ENCODE measurements around the gene GHRH. TPM values are rescaled to one million over a fixed set of nuclear protein-coding genes. Genes with fewer than 3 reads are reported as not detected.
A peak's percentile ranks its signal among the peaks of the same experiment; 100 is the strongest.

GHRH gene
- total RNA-seq, 1 experiment from 2014 or later: not detected

DNA sequence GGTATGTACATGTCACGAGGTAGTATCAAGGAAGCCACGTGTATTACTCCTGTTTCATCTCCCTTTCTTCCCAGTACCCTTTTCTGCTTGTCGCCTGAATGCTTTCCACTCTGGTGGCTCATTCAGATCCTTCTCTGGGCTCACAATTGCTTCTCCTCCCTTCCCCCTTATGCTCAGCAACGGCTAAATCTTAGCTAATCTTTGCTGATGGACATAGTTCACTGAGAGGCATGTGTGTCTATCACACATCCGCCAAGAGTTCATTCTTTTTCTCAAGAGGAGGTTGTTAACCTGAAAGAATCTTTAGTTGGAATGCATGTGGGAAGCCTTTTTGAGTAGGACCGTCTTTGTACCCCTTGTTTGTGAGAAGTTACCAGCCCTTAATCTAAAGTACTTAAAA is 56.5 kb downstream of the GHRH start:
- H3K9ac ChIP-seq (ENCODE audit: extremely low read depth, insufficient read length, low read length): no peak overlapping the region
- no peaks in the 10 kb centered on the region for H3K23me2 ChIP-seq (ENCODE audit: insufficient read length, low read depth, low read length, poor library complexity, severe bottlenecking)
- peak overlapping the region in 2 of 3 experiments; percentile 10 to 36; a peak in 2 of 7 replicates for H3K27ac Mint-ChIP-seq
- no peak overlapping the region for H4K5ac ChIP-seq (ENCODE audit: insufficient read length, low read depth, low read length)
- WGBS (ENCODE audit: extremely low coverage, insufficient read length, low lambda C conversion rate): no CpG with 5 or more reads among the region's 6 CpGs
- H3K4ac ChIP-seq (ENCODE audit: low read depth, low read length): no peak overlapping the region
- TF ChIP-seq, protein P1, sequence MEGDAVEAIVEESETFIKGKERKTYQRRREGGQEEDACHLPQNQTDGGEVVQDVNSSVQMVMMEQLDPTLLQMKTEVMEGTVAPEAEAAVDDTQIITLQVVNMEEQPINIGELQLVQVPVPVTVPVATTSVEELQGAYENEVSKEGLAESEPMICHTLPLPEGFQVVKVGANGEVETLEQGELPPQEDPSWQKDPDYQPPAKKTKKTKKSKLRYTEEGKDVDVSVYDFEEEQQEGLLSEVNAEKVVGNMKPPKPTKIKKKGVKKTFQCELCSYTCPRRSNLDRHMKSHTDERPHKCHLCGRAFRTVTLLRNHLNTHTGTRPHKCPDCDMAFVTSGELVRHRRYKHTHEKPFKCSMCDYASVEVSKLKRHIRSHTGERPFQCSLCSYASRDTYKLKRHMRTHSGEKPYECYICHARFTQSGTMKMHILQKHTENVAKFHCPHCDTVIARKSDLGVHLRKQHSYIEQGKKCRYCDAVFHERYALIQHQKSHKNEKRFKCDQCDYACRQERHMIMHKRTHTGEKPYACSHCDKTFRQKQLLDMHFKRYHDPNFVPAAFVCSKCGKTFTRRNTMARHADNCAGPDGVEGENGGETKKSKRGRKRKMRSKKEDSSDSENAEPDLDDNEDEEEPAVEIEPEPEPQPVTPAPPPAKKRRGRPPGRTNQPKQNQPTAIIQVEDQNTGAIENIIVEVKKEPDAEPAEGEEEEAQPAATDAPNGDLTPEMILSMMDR (conservative IDR thresholded peaks at IDR 0.05): no peak
- no peak overlapping the region for H3K56ac ChIP-seq (ENCODE audit: insufficient read length, low read depth, low read length)
- no peaks in the 10 kb centered on the region for H3K79me1 ChIP-seq (ENCODE audit: insufficient read depth, low read depth, low read length, poor library complexity, severe bottlenecking)
- H2AFZ ChIP-seq (ENCODE audit: low read length): no peak overlapping the region
- H4K91ac ChIP-seq (ENCODE audit: insufficient read length, low read depth, low read length): no peak overlapping the region
- no peak overlapping the region for H3K23ac ChIP-seq (ENCODE audit: insufficient read length, low read depth, low read length)
- H3K79me2 ChIP-seq (ENCODE audit: insufficient read depth, low read length): peaks cover 2% of the 10 kb centered on the region; the same call in 1 of the 2 replicates
- no peak overlapping the region for H3K4me2 ChIP-seq (ENCODE audit: insufficient read depth, insufficient read length, low read length)
- H3K27me3 Mint-ChIP-seq (ENCODE audit: low read depth): no peaks in the 10 kb centered on the region
- H2BK120ac ChIP-seq (ENCODE audit: low read depth, low read length, poor library complexity, severe bottlenecking): no peak overlapping the region
- no peaks in the 10 kb centered on the region for H3K27me3 ChIP-seq (ENCODE audit: insufficient read depth, low read length)
- no peak overlapping the region for H3T11ph ChIP-seq (ENCODE audit: low read length)
- H3K4me3 Mint-ChIP-seq: no peak overlapping the region
- no peak overlapping the region for H2BK15ac ChIP-seq (ENCODE audit: low read depth, low read length)
- H2BK12ac ChIP-seq (ENCODE audit: insufficient read length, low read depth, low read length): no peak overlapping the region
- no peak overlapping the region for H4K8ac ChIP-seq (replicated peaks; ENCODE audit: insufficient read length, low read depth, low read length)
- H2AK5ac ChIP-seq (ENCODE audit: insufficient read length, low read length): no peak overlapping the region
- H3K18ac ChIP-seq (ENCODE audit: insufficient read length, low read depth, low read length): no peak overlapping the region
- no peak overlapping the region for H3K14ac ChIP-seq (ENCODE audit: insufficient read depth, low read length)
- DNase-seq: no peak
- no peak overlapping the region for H2BK5ac ChIP-seq (ENCODE audit: insufficient read length, low read length)
- H3K27ac ChIP-seq (ENCODE audit: insufficient read length, low read depth, low read length): no peak overlapping the region
- H3K36me3 Mint-ChIP-seq (ENCODE audit: insufficient read depth in 1 of 3, low read depth in 3 of 3): peaks cover 52 to 88% (median 73%) of the 10 kb centered on the region in 3 experiments
- H4K20me1 ChIP-seq (ENCODE audit: control insufficient read depth, insufficient read depth, insufficient read length): no peaks in the 10 kb centered on the region
- no peaks in the 10 kb centered on the region for H3K9me3 Mint-ChIP-seq
- no peaks in the 10 kb centered on the region for H3K9me3 ChIP-seq (ENCODE audit: control insufficient read depth, low read depth, low read length)
- H3K4me1 Mint-ChIP-seq: no peaks in the 10 kb centered on the region
- H2BK20ac ChIP-seq (ENCODE audit: low read depth, low read length, poor library complexity, severe bottlenecking): no peak overlapping the region
- H3K4me1 ChIP-seq (ENCODE audit: insufficient read depth, low read length): no peaks in the 10 kb centered on the region
